CD14-positive monocyte (primary cell): ENCODE data around the gene DDX10. TPM values are rescaled to one million over a fixed set of nuclear protein-coding genes. Genes with fewer than 3 reads are reported as not detected.

Experiments used
- DNase-seq, 3 donors: peaks; one replicate each; pipeline ENCODE4 v3.0.0-alpha.2; 2011 to 2022
- H2AFZ ChIP-seq: 2 replicates; pipeline ENCODE4 v1.6.0; 2012; ENCODE audit warnings: mild to moderate bottlenecking, low read depth, low read length, inconsistent platforms; ENCODE audit not compliant: insufficient read depth, poor library complexity, severe bottlenecking
- H3K27ac ChIP-seq, 2 donors: 1 replicate in 1 of 2; 2 replicates in 1 of 2; pipeline ENCODE4 v1.5.1; 2012 to 2013; ENCODE audit warnings: low read length in 2 of 2, control low read depth in 1 of 2, inconsistent platforms in 1 of 2, low read depth in 1 of 2, mild to moderate bottlenecking in 1 of 2
- H3K27me3 ChIP-seq, 2 donors: one replicate each; pipeline versions ENCODE4 v1.6.0 to v1.6.1; 2011 to 2013; ENCODE audit warnings: low read length in 2 of 2; ENCODE audit not compliant: control insufficient read depth in 2 of 2, insufficient read depth in 2 of 2
- H3K36me3 ChIP-seq, 2 donors: replicated peaks in 1 of 2; 1 replicate in 1 of 2; 2 replicates in 1 of 2; pipeline versions ENCODE4 v1.5.1 to v1.6.1; 2012 to 2013; ENCODE audit warnings: low read length in 2 of 2, control low read depth in 1 of 2, inconsistent platforms in 1 of 2, mild to moderate bottlenecking in 1 of 2; ENCODE audit not compliant: insufficient read depth in 2 of 2, control insufficient read depth in 1 of 2
- H3K4me1 ChIP-seq, 2 donors: 1 replicate in 1 of 2; 2 replicates in 1 of 2; pipeline versions ENCODE4 v1.5.1 to v1.6.1; 2012 to 2013; ENCODE audit warnings: low read length in 2 of 2, control low read depth in 1 of 2, inconsistent platforms in 1 of 2, mild to moderate bottlenecking in 1 of 2, moderate library complexity in 1 of 2; ENCODE audit not compliant: insufficient read depth in 2 of 2, control insufficient read depth in 1 of 2
- H3K4me2 ChIP-seq: replicated peaks from 2 replicates; pipeline ENCODE3; 2012; ENCODE audit warnings: low read length, moderate library complexity, mild to moderate bottlenecking; ENCODE audit not compliant: poor library complexity, severe bottlenecking; ENCODE audit errors: extremely low read depth
- H3K4me3 ChIP-seq, 3 experiments: fragments of 200-600 bp in 1 of 3; sonication (generic) in 1 of 3; replicated peaks in 1 of 3; 1 replicate in 2 of 3; 2 replicates in 1 of 3; pipeline ENCODE4 v1.5.1; 2011 to 2013; ENCODE audit warnings: low read length in 3 of 3, mild to moderate bottlenecking in 3 of 3, control low read depth in 2 of 3, low read depth in 2 of 3, inconsistent platforms in 1 of 3, moderate library complexity in 1 of 3
- H3K79me2 ChIP-seq: 2 replicates; pipeline ENCODE4 v1.6.0; 2012; ENCODE audit warnings: mild to moderate bottlenecking, control low read depth, inconsistent platforms, low read length, moderate library complexity; ENCODE audit not compliant: insufficient read depth
- H3K9ac ChIP-seq: 2 replicates; pipeline ENCODE4 v1.6.0; 2017; ENCODE audit warnings: low read length, mild to moderate bottlenecking; ENCODE audit not compliant: insufficient read depth, poor library complexity, severe bottlenecking
- H3K9me3 ChIP-seq, 2 donors: replicated peaks in 1 of 2; 1 replicate in 1 of 2; 2 replicates in 1 of 2; pipeline versions ENCODE4 v1.5.1 to v1.6.1; 2012 to 2013; ENCODE audit warnings: low read length in 2 of 2, control low read depth in 1 of 2; ENCODE audit not compliant: control insufficient read depth in 1 of 2, insufficient read depth in 1 of 2
- H4K20me1 ChIP-seq: 2 replicates; pipeline ENCODE4 v1.6.0; 2012; ENCODE audit warnings: mild to moderate bottlenecking, low read length, control low read depth, moderate library complexity; ENCODE audit not compliant: insufficient read depth
- H3K27ac Mint-ChIP-seq, 7 donors: one replicate each; pipeline ENCODE4 v1.8.0; 2020; ENCODE audit warnings: mild to moderate bottlenecking in 7 of 7, mixed read lengths in 7 of 7, moderate library complexity in 6 of 7, inconsistent platforms in 2 of 7
- H3K27me3 Mint-ChIP-seq, 3 donors: one replicate each; pipeline ENCODE4 v1.8.0; 2021 to 2022; ENCODE audit warnings: low read depth in 3 of 3, mild to moderate bottlenecking in 3 of 3, mixed read lengths in 3 of 3, moderate library complexity in 3 of 3, inconsistent platforms in 1 of 3
- H3K36me3 Mint-ChIP-seq, 2 donors: one replicate each; pipeline ENCODE4 v1.8.0; 2020; ENCODE audit warnings: mixed read lengths in 2 of 2, inconsistent platforms in 1 of 2, mild to moderate bottlenecking in 1 of 2
- H3K4me1 Mint-ChIP-seq: one replicate; pipeline ENCODE4 v1.8.0; 2020; ENCODE audit warnings: mild to moderate bottlenecking, mixed read lengths
- H3K4me3 Mint-ChIP-seq, 2 donors: one replicate each; pipeline ENCODE4 v1.8.0; 2020; ENCODE audit warnings: mild to moderate bottlenecking in 2 of 2, mixed read lengths in 2 of 2, moderate library complexity in 1 of 2
- H3K9me3 Mint-ChIP-seq, 7 donors: one replicate each; pipeline ENCODE4 v1.8.0; 2020 to 2022; ENCODE audit warnings: mixed read lengths in 7 of 7, mild to moderate bottlenecking in 6 of 7, moderate library complexity in 6 of 7, inconsistent platforms in 2 of 7
- CTCF ChIP-seq: fragments of 200-600 bp; IDR thresholded peaks from one replicate; pipeline ENCODE4 v1.8.0; 2022; ENCODE audit warnings: antibody characterized with exemption, mild to moderate bottlenecking
- WGBS: methylation state at CpG from one replicate; pipeline ENCODE4 v1.1.5; 2013; ENCODE audit warnings: missing lambda C conversion rate; ENCODE audit not compliant: insufficient coverage; 5-methylcytosine and 5-hydroxymethylcytosine counted together
- intact Hi-C, 2 donors: fragments of 100-400 bp; cut with micrococcal nuclease; formaldehyde crosslinking; loops; one replicate each; pipeline versions ENCODE4 v1.15.0 to v1.15.1; 2023
- polyA plus RNA-seq, 3 donors: library from polyadenylated mRNA; depleted of rRNA in 1 of 3; unstranded in 2 of 3; stranded (reverse) in 1 of 3; fragments of 300-500 nt in 2 of 3; fragments of >200 nt in 1 of 3; fragmentation: Illumina TruSeq in 2 of 3; gene quantifications; 1 replicate in 2 of 3; 2 replicates in 1 of 3; pipeline ENCODE4 v1.2.3, GENCODE V29; 2012 to 2021

The DDX10 gene
- polyA plus RNA-seq, 3 donors: 5.0 to 6.3 (median 5.3) TPM

GRCh38 chr11:108758458-108758857 lies 93.6 kb downstream of the DDX10 start:
- H3K27ac Mint-ChIP-seq: no peak overlapping the region
- TF ChIP-seq CTCF: no peak
- no peaks in the 10 kb centered on the region for H4K20me1 ChIP-seq

GRCh38 chr11:108766596-108767173 lies 101.8 kb downstream of the DDX10 start:
- WGBS: 90% methylated on average over 4 of the region's 6 CpGs
- peaks cover 5 to 7% of the 10 kb centered on the region in 2 donors for H3K36me3 Mint-ChIP-seq
- Histone ChIP-seq H3K9me3 (no peaks in the 10 kb centered on the region), H3K79me2 (no peaks in the 10 kb centered on the region), H3K36me3 (no peaks in the 10 kb centered on the region), H2AFZ (no peak overlapping the region), H3K4me1 (no peaks in the 10 kb centered on the region), H4K20me1 (no peaks in the 10 kb centered on the region), H3K9ac (no peak overlapping the region), H3K4me2 (no peak overlapping the region), H3K27me3 (no peaks in the 10 kb centered on the region), H3K27ac (no peak overlapping the region), H3K4me3 (no peak overlapping the region)
- H3K27me3 Mint-ChIP-seq: no peaks in the 10 kb centered on the region
- no peak for DNase-seq
- intact Hi-C loops: no loop called here
- H3K27ac Mint-ChIP-seq: no peak overlapping the region
- H3K4me1 Mint-ChIP-seq: peaks cover 5% of the 10 kb centered on the region
- peaks cover 0 to 11% (median 4%) of the 10 kb centered on the region in 7 donors for H3K9me3 Mint-ChIP-seq
- no peak overlapping the region for H3K4me3 Mint-ChIP-seq
- no peak for TF ChIP-seq CTCF

More at GRCh38 chr11:108758458-108758857, 93.6 kb downstream of the DDX10 start:
- Histone ChIP-seq H3K9ac (no peak overlapping the region), H3K4me3 (no peak overlapping the region), H2AFZ (no peak overlapping the region), H3K27me3 (no peaks in the 10 kb centered on the region), H3K9me3 (no peaks in the 10 kb centered on the region), H3K36me3 (no peaks in the 10 kb centered on the region), H3K79me2 (no peaks in the 10 kb centered on the region), H3K4me1 (no peaks in the 10 kb centered on the region), H3K27ac (no peak overlapping the region), H3K4me2 (no peak overlapping the region)
- H3K4me3 Mint-ChIP-seq: no peak overlapping the region
- no peaks in the 10 kb centered on the region for H3K36me3 Mint-ChIP-seq
- H3K27me3 Mint-ChIP-seq: peaks cover 0 to 1% (median 0%) of the 10 kb centered on the region in 3 donors
- no peaks in the 10 kb centered on the region for H3K4me1 Mint-ChIP-seq
- 100% methylated on average over 1 of the region's 2 CpGs for whole genome bisulfite sequencing
- no peaks in the 10 kb centered on the region for H3K9me3 Mint-ChIP-seq
- intact Hi-C loops: no loop called here
- no peak for DNase-seq
